HG02610 (cell line): ENCODE data around the gene WDR45B.
"Not testable (repeated sequence)": the region's sequence is repeated elsewhere in the genome, so short reads cannot be mapped to it uniquely, and the experiment has no call there.

Source experiments
- ATAC-seq: cut with Tn5 transposase; IDR thresholded peaks from one replicate; pipeline ENCODE4 v1.9.1; 2021; ENCODE audit warnings: mild to moderate bottlenecking, moderate library complexity; ENCODE audit not compliant: unreplicated experiment

Gene WDR45B

DNA sequence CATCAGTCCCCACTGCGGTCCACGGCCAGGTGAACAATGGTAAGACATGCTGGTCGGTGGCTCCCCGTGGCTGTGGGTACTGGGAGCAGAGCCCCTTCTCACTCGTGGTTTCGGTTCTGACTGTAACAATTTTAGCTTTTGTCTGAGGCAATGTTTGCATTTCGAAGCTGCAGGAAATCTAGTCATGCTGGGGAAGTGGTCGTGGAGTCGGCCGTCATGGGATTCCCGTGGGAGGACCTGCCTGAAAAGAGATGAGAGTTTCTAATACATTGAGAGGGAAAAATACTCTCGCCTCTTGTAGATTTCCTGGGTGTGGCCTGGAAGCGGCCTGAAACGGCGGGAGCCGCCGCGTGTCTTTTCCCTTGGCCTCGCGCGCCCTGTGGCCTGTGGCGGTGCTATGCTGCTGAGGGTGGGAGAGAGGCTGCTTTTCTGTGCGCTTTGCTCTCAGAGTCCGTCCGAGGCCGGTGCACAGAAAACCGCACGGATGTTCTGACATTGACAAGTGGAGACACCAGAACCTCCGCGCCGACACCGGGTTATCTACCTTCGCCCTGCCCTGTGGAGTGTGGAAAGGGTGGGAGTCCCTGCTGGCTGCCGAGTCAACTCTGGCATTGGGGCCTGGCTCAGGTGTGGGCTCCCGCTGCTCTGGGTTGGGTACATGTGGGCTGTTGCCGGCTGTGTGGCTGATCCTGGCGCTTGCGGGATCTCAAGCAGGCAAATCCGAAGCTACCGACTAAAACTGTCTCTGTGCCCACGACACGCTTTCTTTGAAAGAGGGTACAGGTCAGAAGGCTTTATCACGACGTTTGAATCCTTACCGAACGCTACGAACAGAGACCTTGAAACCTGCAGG, 60.8 kb downstream of the WDR45B start:
- no peak for ATAC-seq

DNA sequence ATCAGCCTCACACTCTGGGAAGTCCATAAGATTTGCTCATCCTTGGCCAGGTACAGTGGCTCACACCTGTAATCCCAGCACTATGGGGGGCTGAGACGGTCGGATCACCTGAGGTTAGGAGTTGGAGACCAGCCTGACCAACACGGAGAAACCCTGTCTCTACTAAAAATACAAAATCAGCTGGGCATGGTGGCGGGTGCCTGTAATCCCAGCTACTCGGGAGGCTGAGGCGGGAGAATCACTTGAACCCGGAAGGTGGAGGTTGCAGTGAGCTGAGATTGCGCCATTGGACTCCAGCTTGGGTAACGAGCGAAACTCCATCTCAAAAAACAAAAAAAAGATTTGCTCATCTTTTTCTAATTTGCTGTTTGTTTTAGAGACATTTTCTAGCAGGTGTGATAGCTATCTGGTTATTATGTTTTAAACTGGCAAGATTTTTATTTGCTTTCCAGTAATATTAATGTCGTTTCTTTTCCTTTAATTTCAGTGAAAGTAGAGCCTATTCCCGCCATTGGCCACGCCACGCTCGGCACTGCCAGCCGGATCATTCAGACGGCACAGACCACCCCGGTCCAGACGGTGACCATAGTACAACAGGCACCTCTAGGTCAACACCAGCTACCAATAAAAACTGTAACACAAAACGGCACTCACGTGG, 61.5 kb downstream of the WDR45B start:
- ATAC-seq = no peak

GRCh38 chr17:82585935-82586575, 62.2 kb downstream of the WDR45B start:
- not testable (repeated sequence) for ATAC-seq

DNA sequence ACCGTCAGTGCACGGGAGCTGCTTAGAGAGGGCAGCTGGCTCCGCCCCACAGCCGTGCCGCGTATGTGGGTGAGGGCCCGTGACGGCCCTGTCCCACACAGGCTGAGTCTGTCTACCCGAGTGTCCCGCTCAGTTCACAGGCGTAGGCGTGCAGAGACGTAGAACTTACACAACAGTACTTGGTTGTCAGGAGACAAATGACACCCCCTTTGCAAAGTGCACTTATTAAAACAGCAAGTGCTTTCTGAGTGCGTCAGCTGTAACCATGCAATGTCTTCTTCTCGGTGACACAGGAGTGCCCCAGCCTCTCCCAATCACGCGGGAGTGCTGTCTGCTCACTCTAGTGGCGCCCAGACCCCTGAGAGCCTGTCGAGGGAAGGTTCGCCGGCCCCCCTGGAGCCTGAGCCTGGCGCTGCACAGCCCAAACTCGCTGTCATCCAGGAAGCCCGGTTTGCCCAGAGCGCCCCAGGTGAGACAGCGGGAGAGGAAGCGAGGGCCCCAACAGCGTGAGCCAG, 64.5 kb downstream of the WDR45B start:
- no peak for ATAC-seq

DNA sequence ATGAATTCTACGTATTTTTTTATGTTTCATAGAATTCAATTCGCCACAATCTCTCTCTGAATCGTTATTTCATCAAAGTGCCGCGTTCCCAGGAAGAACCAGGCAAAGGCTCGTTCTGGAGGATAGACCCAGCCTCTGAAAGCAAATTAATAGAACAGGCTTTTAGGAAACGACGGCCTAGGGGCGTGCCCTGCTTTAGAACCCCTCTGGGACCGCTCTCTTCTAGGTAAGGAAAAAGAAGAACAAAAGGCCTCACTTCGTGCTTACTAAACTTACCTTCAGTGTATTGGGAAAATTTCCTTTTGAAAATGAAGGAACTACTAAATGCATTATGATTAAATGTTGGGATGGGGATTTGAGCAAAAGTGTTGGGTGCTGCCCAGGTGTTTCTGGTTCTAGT, 65.5 kb downstream of the WDR45B start:
- no peak for ATAC-seq

GRCh38 chr17:82582213-82582612, 66.0 kb downstream of the WDR45B start:
- no peak for ATAC-seq

- not testable (repeated sequence) for ATAC-seq
Measured at GRCh38 chr17:82579969-82580368, 68.3 kb downstream of the WDR45B start.

DNA sequence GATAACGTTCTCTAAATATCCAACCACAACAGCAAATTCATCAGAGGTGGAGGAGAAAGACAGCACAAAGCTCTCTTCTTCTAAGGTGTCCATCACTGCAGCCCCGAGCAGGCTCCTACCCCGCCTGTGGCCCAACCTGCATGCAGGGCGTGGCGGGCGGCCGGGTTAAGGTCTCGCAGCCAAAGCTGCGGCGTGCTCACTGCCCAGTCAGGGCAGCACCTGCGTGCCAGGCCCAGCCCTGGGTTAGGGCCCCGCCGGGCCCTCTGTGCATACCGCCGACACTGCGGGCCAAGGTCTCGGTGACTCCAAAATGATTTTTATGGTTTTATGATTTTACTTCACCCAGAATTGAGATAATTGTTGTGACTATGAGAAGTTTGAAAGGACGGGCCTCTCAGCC, 70.9 kb downstream of the WDR45B start:
- ATAC-seq = no peak

DNA sequence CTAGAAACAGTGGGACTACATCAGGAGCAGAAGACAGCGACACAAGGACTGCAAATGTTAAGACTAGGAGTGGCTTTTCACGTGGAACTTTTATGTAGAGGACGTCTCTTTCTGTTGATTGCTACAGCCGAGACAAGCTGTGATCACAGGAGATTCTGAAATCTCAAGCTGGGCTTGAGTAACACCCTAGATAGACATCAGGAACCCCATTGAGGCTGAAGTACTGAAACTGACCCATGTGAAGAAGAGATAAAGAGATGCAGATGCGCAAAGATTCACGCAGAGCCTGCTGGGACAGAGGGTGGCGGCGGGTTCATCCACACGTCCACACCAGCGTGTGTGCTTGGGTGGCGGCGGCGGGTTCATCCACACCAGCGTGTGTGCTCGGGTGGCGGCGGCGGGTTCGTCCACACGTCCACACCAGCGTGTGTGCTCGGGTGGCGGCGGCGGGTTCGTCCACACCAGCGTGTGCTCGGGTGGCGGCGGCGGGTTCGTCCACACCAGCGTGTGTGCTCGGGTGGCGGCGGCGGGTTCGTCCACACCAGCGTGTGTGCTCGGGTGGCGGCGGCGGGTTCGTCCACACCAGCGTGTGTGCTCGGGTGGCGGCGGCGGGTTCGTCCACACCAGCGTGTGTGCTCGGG, 72.5 kb downstream of the WDR45B start:
- ATAC-seq = not testable (repeated sequence)

DNA sequence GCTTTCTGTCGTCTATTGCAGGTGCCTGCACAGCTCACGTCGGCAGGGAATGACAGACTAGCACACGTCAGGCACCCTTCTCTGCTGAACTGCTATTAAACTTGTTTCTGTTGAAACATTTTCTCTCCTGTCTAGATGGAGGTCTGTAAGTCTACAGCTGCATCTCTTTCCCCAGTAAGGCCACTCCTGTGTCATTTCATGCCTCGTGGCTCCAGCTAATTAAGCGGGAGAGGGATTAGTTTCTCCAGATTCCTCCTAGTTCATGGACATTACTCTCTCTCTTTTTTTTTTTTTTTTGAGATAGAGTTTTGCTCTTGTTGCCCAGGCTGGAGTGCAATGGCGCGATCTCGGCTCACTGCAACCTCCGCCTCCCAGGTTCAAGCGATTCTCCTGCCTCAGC, 74.2 kb downstream of the WDR45B start:
- no peak for ATAC-seq

DNA sequence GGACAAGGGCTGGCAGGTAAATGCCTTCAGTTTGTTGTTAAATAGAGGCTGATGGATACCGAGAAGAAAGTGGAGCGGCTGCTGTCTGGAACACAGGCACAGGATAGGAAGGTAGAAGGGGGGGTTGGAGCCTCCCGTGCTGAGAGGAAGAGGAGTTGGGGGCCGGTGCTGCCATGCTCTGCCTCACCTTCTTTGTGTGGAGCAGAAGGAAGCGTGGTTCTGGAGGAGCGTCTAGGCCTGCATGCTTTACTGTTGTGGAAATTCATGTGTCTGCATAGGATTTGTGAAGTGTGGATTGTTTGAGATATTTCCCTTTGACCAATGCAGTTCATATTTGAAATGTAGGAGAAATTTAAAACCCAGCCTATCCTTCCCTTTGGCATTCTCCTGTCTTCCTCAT, 76.4 kb downstream of the WDR45B start:
- ATAC-seq = no peak

GRCh38 chr17:82570277-82570676, 78.0 kb downstream of the WDR45B start:
- ATAC-seq = no peak

DNA sequence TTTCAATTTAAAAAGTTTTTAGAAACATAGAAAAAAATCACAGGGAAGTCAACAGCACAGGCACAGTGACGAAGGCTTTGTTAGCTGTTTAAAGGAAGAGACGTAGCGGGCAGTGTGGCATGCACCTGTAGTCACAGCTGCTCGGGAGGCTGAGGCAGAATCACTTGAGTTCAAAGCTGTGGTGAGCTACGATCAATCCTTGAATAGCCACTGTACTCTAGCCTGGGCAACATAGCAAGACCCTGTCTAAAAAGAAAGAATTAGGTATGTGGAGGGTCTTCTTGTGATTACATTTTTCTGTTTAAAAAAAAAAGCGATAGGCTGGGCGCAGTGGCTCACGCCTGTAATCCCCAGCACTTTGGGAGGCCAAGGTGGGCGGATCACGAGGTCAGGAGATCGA, 78.6 kb downstream of the WDR45B start:
- no peak for ATAC-seq

- no peak for ATAC-seq
Measured at GRCh38 chr17:82568997-82569393, 79.2 kb downstream of the WDR45B start.

DNA sequence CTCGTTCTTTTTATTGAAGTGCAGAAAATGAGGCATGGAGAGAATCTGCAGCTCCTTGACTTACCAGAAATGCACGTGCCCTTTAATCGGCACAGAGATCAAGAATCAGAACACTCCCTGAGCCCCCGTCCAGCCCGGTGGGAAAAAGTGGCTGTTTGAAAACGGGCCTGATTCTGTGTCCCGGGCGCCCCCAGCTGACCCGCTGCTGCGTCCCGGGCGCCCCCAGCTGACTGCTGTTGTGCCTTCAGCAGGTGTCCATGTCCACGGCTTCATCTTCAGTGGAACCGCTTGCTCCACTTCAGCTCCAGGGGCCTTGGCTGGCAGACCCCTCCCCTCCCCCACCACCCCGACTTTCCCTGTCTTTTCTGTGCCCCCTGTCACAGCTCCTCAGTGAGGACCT, 81.0 kb downstream of the WDR45B start:
- no peak for ATAC-seq

- ATAC-seq = no peak
Measured at GRCh38 chr17:82566129-82566960, 81.9 kb downstream of the WDR45B start.

GRCh38 chr17:82565551-82565950, 82.7 kb downstream of the WDR45B start:
- ATAC-seq = no peak
